GM12878 (cell line): ENCODE results near the gene DNAI7. TPM values are rescaled to one million over a fixed set of nuclear protein-coding genes. Genes with fewer than 3 reads are reported as not detected.
A peak's percentile ranks its signal among the peaks of the same experiment; 100 is the strongest.

ENCODE experiments used
- ATAC-seq: fragments of 200-7000 bp; cut with Tn5 transposase; 3 replicates; pipeline ENCODE4 v1.9.1; 2020; ENCODE audit warnings: mild to moderate bottlenecking, moderate library complexity
- BruUV-seq: library from RNA; stranded (reverse); fragments of 400-500 nt; replicated peaks from 2 replicates; lab custom pipeline; 2021; lab: Mats Ljungman, UMichigan
- CTCF ChIA-PET: fragments of 300-600 bp; sonication (Branson Sonifier 250); formaldehyde crosslinking; extraction: SDS; loops from one replicate; lab custom pipeline; 2021; ENCODE audit warnings: inconsistent platforms; lab: Yijun Ruan, JAX
- POLR2A ChIA-PET: fragments of 350-600 bp; formaldehyde crosslinking; extraction: SDS; loops from one replicate; lab custom pipeline; 2021; ENCODE audit warnings: inconsistent platforms; lab: Charles Lee
- RAD21 ChIA-PET: fragments of 300-600 bp; sonication (Branson Sonifier 250); formaldehyde crosslinking; loops from one replicate; lab custom pipeline; 2023; ENCODE audit warnings: antibody characterized with exemption; ENCODE audit not compliant: unreplicated experiment; lab: Charles Lee
- SMC1A ChIA-PET: fragments of 300-600 bp; sonication (Branson Sonifier 250); formaldehyde crosslinking; loops from one replicate; lab custom pipeline; 2023; ENCODE audit not compliant: unreplicated experiment, uncharacterized antibody; lab: Charles Lee
- DNase-seq: peaks from one replicate; pipeline ENCODE4 v3.0.0-alpha.2; 2011; ENCODE audit warnings: low read depth, low spot score
- FAIRE-seq: peaks from 3 replicates; lab custom pipeline; 2011; peaks lifted over from hg19 to GRCh38; lab: Jason Lieb, UNC
- H2AFZ ChIP-seq: 2 replicates; pipeline ENCODE4 v1.6.0; 2011; ENCODE audit warnings: low read depth, low read length, control low read depth; ENCODE audit not compliant: control insufficient read depth
- H3K27ac ChIP-seq: 2 replicates; pipeline ENCODE4 v1.5.1; 2011; ENCODE audit warnings: control low read depth; ENCODE audit not compliant: control insufficient read depth, insufficient read depth
- H3K27me3 ChIP-seq, 2 experiments: replicated peaks in 1 of 2; 2 replicates each; pipeline versions ENCODE4 v1.6.0 to v1.6.1; 2011; ENCODE audit warnings: low read length in 1 of 2; ENCODE audit not compliant: control insufficient read depth in 2 of 2, insufficient read depth in 2 of 2
- H3K36me3 ChIP-seq, 2 experiments: 2 replicates each; pipeline ENCODE4 v1.5.1; 2011; ENCODE audit warnings: low read length in 1 of 2; ENCODE audit not compliant: control insufficient read depth in 2 of 2, insufficient read depth in 2 of 2
- H3K4me1 ChIP-seq: 2 replicates; pipeline ENCODE4 v1.6.1; 2011; ENCODE audit warnings: mild to moderate bottlenecking, low read length, moderate library complexity, mixed read lengths; ENCODE audit not compliant: control insufficient read depth, insufficient read depth
- H3K4me2 ChIP-seq: 2 replicates; pipeline ENCODE4 v1.6.0; 2011; ENCODE audit warnings: control low read depth; ENCODE audit not compliant: control insufficient read depth, insufficient read depth
- H3K4me3 ChIP-seq: fragments of 200-600 bp; sonication (generic); 2 replicates; pipeline ENCODE4 v1.5.1; 2016
- H3K79me2 ChIP-seq: 2 replicates; pipeline ENCODE4 v1.6.0; 2011; ENCODE audit warnings: low read length; ENCODE audit not compliant: control insufficient read depth, insufficient read depth
- H3K9ac ChIP-seq: 2 replicates; pipeline ENCODE4 v1.8.0; 2011; ENCODE audit warnings: low read length, control low read depth, mixed read lengths; ENCODE audit not compliant: control insufficient read depth, insufficient read depth
- H3K9me3 ChIP-seq: replicated peaks from 3 replicates; pipeline ENCODE4 v1.5.1; 2011; ENCODE audit warnings: mild to moderate bottlenecking, low read length; ENCODE audit not compliant: control insufficient read depth, insufficient read depth
- H4K20me1 ChIP-seq: 2 replicates; pipeline ENCODE4 v1.6.0; 2011; ENCODE audit not compliant: control insufficient read depth, insufficient read depth
- ATF2 ChIP-seq: IDR thresholded peaks from 2 replicates; pipeline ENCODE4 v1.6.1; 2012; ENCODE audit warnings: low read length, inconsistent platforms
- E4F1 ChIP-seq: fragments of 450-650 bp; IDR thresholded peaks from 2 replicates; pipeline ENCODE4 v1.6.1; 2018; ENCODE audit warnings: borderline replicate concordance, mild to moderate bottlenecking; ENCODE audit not compliant: partially characterized antibody
- EED ChIP-seq: sonication (generic); IDR thresholded peaks from 2 replicates; pipeline ENCODE4 v1.6.1; 2016; ENCODE audit warnings: antibody characterized with exemption, low read depth
- FOXM1 ChIP-seq: IDR thresholded peaks from 2 replicates; pipeline ENCODE4 v1.6.1; 2012; ENCODE audit warnings: low read depth, mild to moderate bottlenecking, inconsistent platforms, low read length, moderate library complexity
- HDAC2 ChIP-seq: fragments of 200-600 bp; sonication (generic); IDR thresholded peaks from 2 replicates; pipeline ENCODE4 v1.6.1; 2017
- HDAC6 ChIP-seq: fragments of 200-600 bp; sonication (generic); IDR thresholded peaks from one replicate; pipeline ENCODE4 v1.8.0; 2017; ENCODE audit warnings: antibody characterized with exemption; ENCODE audit not compliant: unreplicated experiment
- MAX ChIP-seq: IDR thresholded peaks from 2 replicates; pipeline ENCODE4 v1.6.1; 2012; ENCODE audit warnings: low read depth, low read length, improper control_type of control experiment
- NFIC ChIP-seq: IDR thresholded peaks from 2 replicates; pipeline ENCODE4 v1.6.1; 2012; ENCODE audit warnings: low read depth, mild to moderate bottlenecking, inconsistent platforms, low read length, moderate library complexity
- NR2F1 ChIP-seq: fragments of 450-650 bp; conservative IDR thresholded peaks from 2 replicates; pipeline ENCODE4 v1.6.1; 2017; ENCODE audit warnings: mild to moderate bottlenecking
- PKNOX1 ChIP-seq: fragments of 450-650 bp; IDR thresholded peaks from 2 replicates; pipeline ENCODE4 v1.6.1; 2016; ENCODE audit warnings: mild to moderate bottlenecking
- POLR2AphosphoS2 ChIP-seq: IDR thresholded peaks from 2 replicates; pipeline ENCODE4 v1.6.1; 2011; ENCODE audit warnings: low read depth, mild to moderate bottlenecking, low read length, improper control_type of control experiment, moderate library complexity
- RELB ChIP-seq: fragments of 450-650 bp; IDR thresholded peaks from 2 replicates; pipeline ENCODE4 v1.6.1; 2017; ENCODE audit warnings: low read depth, mild to moderate bottlenecking, moderate library complexity
- SREBF1 ChIP-seq: IDR thresholded peaks from 2 replicates; pipeline ENCODE4 v1.6.1; 2012; ENCODE audit warnings: mild to moderate bottlenecking, low read length
- YY1 ChIP-seq: IDR thresholded peaks from 2 replicates; pipeline ENCODE4 v1.6.1; 2011; ENCODE audit warnings: low read depth, mild to moderate bottlenecking, low read length
- ZNF217 ChIP-seq: fragments of 450-650 bp; IDR thresholded peaks from 2 replicates; pipeline ENCODE4 v1.6.1; 2017; ENCODE audit warnings: antibody characterized with exemption, mild to moderate bottlenecking
- WGBS: methylation state at CpG from one replicate; pipeline ENCODE4 v1.1.6; 2016; ENCODE audit warnings: low lambda C conversion rate; ENCODE audit not compliant: insufficient replicate concordance, insufficient coverage; ENCODE audit errors: missing lambda C conversion rate; 5-methylcytosine and 5-hydroxymethylcytosine counted together
- in situ Hi-C: fragments of 300-500 bp; cut with MboI; formaldehyde crosslinking; loops from 9 replicates; pipeline ENCODE4 v1.14.3; 2018; ENCODE audit warnings: mixed read lengths
- intact Hi-C: fragments of 100-400 bp; cut with micrococcal nuclease; formaldehyde crosslinking; loops from one replicate; pipeline ENCODE4 v1.14.2; 2022; ENCODE audit not compliant: unreplicated experiment
- polyA plus RNA-seq, 11 experiments: library from polyadenylated mRNA; depleted of rRNA in 4 of 11; unstranded in 6 of 11; stranded (reverse) in 5 of 11; fragments of >200 nt; fragmentation: Nextera tagmentation in 4 of 11; fragmentation: Illumina TruSeq in 1 of 11; extraction: Ambion mirVana in 4 of 11; extraction: Trizol in 1 of 11; gene quantifications; 1 replicate in 1 of 11; 2 replicates in 10 of 11; pipeline versions ENCODE4 v1.2.1 to v1.2.3, GENCODE V29; 2011 to 2016; ENCODE audit warnings: inconsistent platforms in 2 of 11, missing spikeins in 2 of 11, low read depth in 1 of 11
- total RNA-seq, 4 experiments: library from RNA; depleted of rRNA in 3 of 4; stranded (reverse); fragments of >200 nt in 3 of 4; fragmentation: Illumina TruSeq in 1 of 4; extraction: Trizol in 1 of 4; gene quantifications; 2 replicates each; pipeline versions ENCODE4 v1.2.1 to v1.2.3, GENCODE V29; 2013 to 2021
- TF ChIP-seq, protein P1 (sequence below): IDR thresholded peaks from 2 replicates; pipeline ENCODE4 v1.6.1; 2012; ENCODE audit warnings: low read depth, low read length, improper control_type of control experiment

Gene DNAI7
- total and polyA plus RNA-seq, 10 of the 15 experiments (the other 5 are each of a cell fraction or from before 2014, with no cell fraction given), result 0.05 to 0.48 (median 0.13) TPM; not detected in 4

DNA sequence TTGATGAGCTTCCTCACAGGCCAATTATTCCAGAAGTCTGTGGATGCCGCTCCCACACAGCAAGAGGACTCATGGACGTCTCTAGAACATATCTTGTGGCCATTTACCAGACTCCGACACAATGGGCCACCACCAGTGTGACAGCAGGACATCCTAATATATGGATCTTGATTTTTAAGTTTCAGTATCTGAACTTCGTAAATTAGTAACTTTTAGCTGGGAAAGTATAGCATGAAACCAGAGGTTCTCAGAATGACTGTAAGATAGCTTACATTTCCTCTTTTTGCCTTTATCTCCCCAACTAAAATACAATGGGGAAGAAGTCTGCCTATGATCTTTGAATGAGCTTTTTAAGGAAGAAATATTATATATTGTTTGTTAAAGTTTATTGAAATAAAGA lies 87.0 kb downstream of the DNAI7 start:
- no peak overlapping the region for H3K4me3 ChIP-seq
- no peaks in the 10 kb centered on the region for H4K20me1 ChIP-seq
- intact Hi-C loops, result loop anchor here (5.0 kb wide), 1 partner anchor 36 kb away; no protein-coding TSS in a partner anchor
- CTCF ChIA-PET, result interaction anchor here (0.6 to 3.4 kb wide), 17 partner anchors 9 to 200 kb away, joined by 3 to 27 read pairs (median 5); a partner anchor contains a TSS
- H3K4me2 ChIP-seq, result peak overlapping the region; percentile 78
- ATAC-seq (peak; percentile 86), FAIRE-seq (no peak), DNase-seq (peak; percentile 64)
- no peaks in the 10 kb centered on the region for H3K27me3 ChIP-seq
- H3K9ac ChIP-seq, result no peak overlapping the region
- BruUV-seq, result no TSS peak
- SMC1A ChIA-PET, result interaction anchor here (0.6 to 3.4 kb wide), 32 partner anchors 9 to 280 kb away, joined by 3 to 25 read pairs (median 5); no protein-coding TSS in a partner anchor
- 29% methylated on average over 4 of the region's 4 CpGs for WGBS
- no peak overlapping the region for H2AFZ ChIP-seq
- peak overlapping the region; percentile 60 for H3K27ac ChIP-seq
- peaks cover 16% of the 10 kb centered on the region for H3K4me1 ChIP-seq
- POLR2A ChIA-PET, result interaction anchor here (0.6 to 1.3 kb wide), 7 partner anchors 46 to 890 kb away, joined by 3 to 5 read pairs (median 3); no protein-coding TSS in a partner anchor
- RAD21 ChIA-PET, result interaction anchor here (0.6 to 2.5 kb wide), 16 partner anchors 11 to 116 kb away, joined by 3 to 22 read pairs (median 6); a partner anchor contains a TSS
- no peaks in the 10 kb centered on the region for H3K9me3 ChIP-seq
- in situ Hi-C loops, result no loop called here
- peaks cover 0 to 14% of the 10 kb centered on the region in 2 experiments; a peak in 3 of 4 replicates for H3K36me3 ChIP-seq
- no peaks in the 10 kb centered on the region for H3K79me2 ChIP-seq
- no peak for TF ChIP-seq POLR2AphosphoS2
- TF ChIP-seq HDAC6, result no peak
- peak; percentile 82 for TF ChIP-seq RELB
- peak; percentile 56; the same call in 1 of the 2 replicates for TF ChIP-seq ZNF217
- TF ChIP-seq EED, result peak; percentile 82
- TF ChIP-seq NFIC, result peak; percentile 90
- TF ChIP-seq HDAC2, result no peak
- TF ChIP-seq E4F1, result no peak
- TF ChIP-seq SREBF1, result no peak; the same call in 1 of the 2 replicates
- TF ChIP-seq ATF2, result peak; percentile 86
- no peak for TF ChIP-seq MAX
- no peak for TF ChIP-seq YY1
- TF ChIP-seq FOXM1, result peak; percentile 74; the same call in 1 of the 2 replicates
- TF ChIP-seq PKNOX1, result 0 out of 2 replicates have a peak, but pooled peaks have one; percentile 39
- 0 out of 2 replicates have a peak, but pooled peaks have one; percentile 19 for TF ChIP-seq NR2F1
- TF ChIP-seq, protein P1, sequence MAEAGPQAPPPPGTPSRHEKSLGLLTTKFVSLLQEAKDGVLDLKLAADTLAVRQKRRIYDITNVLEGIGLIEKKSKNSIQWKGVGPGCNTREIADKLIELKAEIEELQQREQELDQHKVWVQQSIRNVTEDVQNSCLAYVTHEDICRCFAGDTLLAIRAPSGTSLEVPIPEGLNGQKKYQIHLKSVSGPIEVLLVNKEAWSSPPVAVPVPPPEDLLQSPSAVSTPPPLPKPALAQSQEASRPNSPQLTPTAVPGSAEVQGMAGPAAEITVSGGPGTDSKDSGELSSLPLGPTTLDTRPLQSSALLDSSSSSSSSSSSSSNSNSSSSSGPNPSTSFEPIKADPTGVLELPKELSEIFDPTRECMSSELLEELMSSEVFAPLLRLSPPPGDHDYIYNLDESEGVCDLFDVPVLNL, result no peak
